Uterus (tissue), 2 donors: ENCODE data around the gene ASIC2.

Source experiments
- CTCF ChIP-seq, 4 experiments: fragments of 200-600 bp in 2 of 4; fragments of 450-650 bp in 2 of 4; sonication (generic) in 2 of 4; IDR thresholded peaks; one replicate each; pipeline ENCODE4 v1.5.1; 2016 to 2019; ENCODE audit warnings: antibody characterized with exemption in 4 of 4, mild to moderate bottlenecking in 2 of 4, moderate library complexity in 1 of 4
- POLR2A ChIP-seq, 2 donors: fragments of 450-650 bp; IDR thresholded peaks; one replicate each; pipeline ENCODE4 v1.6.1; 2016; ENCODE audit warnings: antibody characterized with exemption in 2 of 2, mild to moderate bottlenecking in 1 of 2, moderate library complexity in 1 of 2

DNA sequence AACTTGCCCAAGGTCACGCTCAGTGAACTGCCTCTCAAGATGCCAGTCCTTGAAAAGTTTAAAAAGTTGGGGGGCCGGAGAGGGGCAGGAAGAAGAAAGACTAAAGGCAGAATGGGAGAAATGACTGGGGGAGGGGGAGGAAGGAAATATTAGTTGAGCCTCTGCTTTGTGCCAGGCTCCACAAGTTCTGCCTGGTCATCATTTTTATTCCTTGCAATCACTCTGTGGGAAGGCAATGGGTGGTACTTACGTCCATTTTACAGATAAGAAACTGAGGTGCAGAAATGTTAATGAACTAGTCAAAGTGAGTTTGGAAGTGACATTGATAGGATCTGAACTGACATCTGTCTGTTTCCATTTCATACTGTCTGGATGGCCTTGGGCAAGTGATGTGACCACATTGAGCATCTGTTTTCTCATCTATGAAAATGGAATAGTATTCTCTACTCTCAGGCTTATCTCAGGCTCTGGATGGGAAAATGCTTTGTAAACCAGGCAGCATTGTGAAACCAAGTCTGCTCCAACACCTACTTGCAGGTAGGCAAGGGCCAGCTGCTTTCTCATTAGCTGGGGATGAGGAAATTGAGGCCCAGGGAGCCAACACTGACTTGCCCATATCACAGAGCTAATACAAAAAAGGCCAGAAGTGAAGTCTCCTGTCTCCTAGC is 19.2 kb downstream of the ASIC2 start:
- TF ChIP-seq POLR2A (IDR thresholded peaks at IDR 0.05) (no peak), CTCF (IDR thresholded peaks at IDR 0.05) (no peak)
